HCT116 (cell line): ENCODE results near the gene CAT. TPM values are rescaled to one million over a fixed set of nuclear protein-coding genes. Genes with fewer than 3 reads are reported as not detected.

Experiments
- ATAC-seq: fragments of 200-7000 bp; cut with Tn5 transposase; 2 replicates; pipeline ENCODE4 v1.9.1; 2020; ENCODE audit warnings: mild to moderate bottlenecking, moderate library complexity
- BruUV-seq: library from RNA; stranded (reverse); fragments of 400-500 nt; replicated peaks from 2 replicates; lab custom pipeline; 2021; lab: Mats Ljungman, UMichigan
- CTCF ChIA-PET: fragments of 300-600 bp; sonication (Branson Sonifier 250); formaldehyde crosslinking; loops from one replicate; lab custom pipeline; 2021; ENCODE audit warnings: antibody characterized with exemption; lab: Charles Lee
- POLR2A ChIA-PET: fragments of 300-600, 350-600 bp; sonication (Branson Sonifier 250); formaldehyde crosslinking; loops from one replicate; lab custom pipeline; 2021; ENCODE audit warnings: antibody characterized with exemption; lab: Charles Lee
- RAD21 ChIA-PET, 2 experiments: fragments of 300-600 bp; sonication (Branson Sonifier 250); formaldehyde crosslinking; loops; one replicate each; lab custom pipeline; 2023; ENCODE audit warnings: low total read pairs in 2 of 2; ENCODE audit not compliant: uncharacterized antibody in 2 of 2, unreplicated experiment in 2 of 2, low non-redundant PET in 1 of 2; lab: Charles Lee
- DNase-seq: peaks from one replicate; pipeline ENCODE4 v3.0.0-alpha.2; 2010; ENCODE audit warnings: low read depth, low spot score
- H2AFZ ChIP-seq: fragments of 200-600 bp; shearing (Covaris generic), sonication (generic); 2 replicates; pipeline ENCODE4 v1.6.1; 2017; ENCODE audit warnings: low read depth, mixed run types, mixed read lengths, antibody characterized with exemption, low read length; ENCODE audit not compliant: poor library complexity, severe bottlenecking
- H3K27ac ChIP-seq: 2 replicates; pipeline ENCODE4 v1.5.1; 2012; ENCODE audit warnings: low read depth, low read length
- H3K27me3 ChIP-seq: fragments of 200-600 bp; sonication (generic); 2 replicates; pipeline ENCODE4 v1.6.1; 2016; ENCODE audit warnings: mixed run types, low read length, mixed read lengths; ENCODE audit not compliant: insufficient read depth
- H3K36me3 ChIP-seq, 2 experiments: fragments of 200-500 bp in 1 of 2; fragments of 200-600 bp in 1 of 2; sonication (Bioruptor generic) in 1 of 2; sonication (generic) in 1 of 2; 2 replicates each; pipeline versions ENCODE4 v1.5.1 to v1.6.1; 2014 to 2016; ENCODE audit warnings: low read length in 2 of 2, inconsistent platforms in 1 of 2, mixed read lengths in 1 of 2, mixed run types in 1 of 2; ENCODE audit not compliant: insufficient read depth in 2 of 2, control insufficient read depth in 1 of 2
- H3K4me1 ChIP-seq, 2 experiments: fragments of 200-600 bp in 1 of 2; sonication (generic) in 1 of 2; 2 replicates each; pipeline versions ENCODE4 v1.5.1 to v1.6.1; 2012 to 2017; ENCODE audit warnings: low read length in 2 of 2, inconsistent platforms in 1 of 2, mild to moderate bottlenecking in 1 of 2, mixed read lengths in 1 of 2, mixed run types in 1 of 2, moderate library complexity in 1 of 2; ENCODE audit not compliant: insufficient read depth in 2 of 2, control insufficient read depth in 1 of 2
- H3K4me2 ChIP-seq: fragments of 200-600 bp; sonication (generic); 2 replicates; pipeline ENCODE4 v1.6.1; 2017; ENCODE audit warnings: mixed run types, low read length, mixed read lengths
- H3K4me3 ChIP-seq, 2 experiments: fragments of 200-600 bp in 1 of 2; sonication (generic) in 1 of 2; replicated peaks in 1 of 2; 2 replicates each; pipeline ENCODE4 v1.5.1; 2011 to 2016; ENCODE audit warnings: low read length in 2 of 2, control low read depth in 1 of 2, low read depth in 1 of 2, mild to moderate bottlenecking in 1 of 2, mixed read lengths in 1 of 2, mixed run types in 1 of 2
- H3K79me2 ChIP-seq: fragments of 200-600 bp; sonication (generic); 2 replicates; pipeline ENCODE4 v1.6.1; 2017; ENCODE audit warnings: mild to moderate bottlenecking, mixed run types, low read length, moderate library complexity, mixed read lengths; ENCODE audit not compliant: insufficient read depth
- H3K9ac ChIP-seq: fragments of 200-600 bp; sonication (generic); 2 replicates; pipeline ENCODE4 v1.6.1; 2016; ENCODE audit warnings: low read length, mixed read lengths
- H3K9me2 ChIP-seq: fragments of 200-600 bp; sonication (generic), shearing (Covaris generic); 2 replicates; pipeline ENCODE4 v1.6.1; 2017; ENCODE audit warnings: mixed run types, mild to moderate bottlenecking, moderate library complexity; ENCODE audit not compliant: insufficient read depth
- H3K9me3 ChIP-seq, 2 experiments: fragments of 200-500 bp in 1 of 2; fragments of 200-600 bp in 1 of 2; sonication (Bioruptor generic) in 1 of 2; sonication (generic) in 1 of 2; 2 replicates each; pipeline ENCODE4 v1.6.1; 2014 to 2017; ENCODE audit warnings: low read length in 2 of 2, mixed read lengths in 2 of 2, inconsistent platforms in 1 of 2, low read depth in 1 of 2, mild to moderate bottlenecking in 1 of 2, mixed run types in 1 of 2, moderate library complexity in 1 of 2; ENCODE audit not compliant: control insufficient read depth in 1 of 2, insufficient read depth in 1 of 2
- H4K20me1 ChIP-seq: fragments of 200-600 bp; sonication (generic), shearing (Covaris generic); 2 replicates; pipeline ENCODE4 v1.6.1; 2017; ENCODE audit warnings: mixed run types, mild to moderate bottlenecking, moderate library complexity; ENCODE audit not compliant: insufficient read depth
- ATF3 ChIP-seq: IDR thresholded peaks from 2 replicates; pipeline ENCODE4 v1.6.1; 2012
- CEBPB ChIP-seq: IDR thresholded peaks from 2 replicates; pipeline ENCODE4 v1.6.1; 2012; ENCODE audit warnings: low read depth
- CTCF ChIP-seq, 3 experiments: fragments of 200-600 bp in 1 of 3; sonication (generic) in 1 of 3; IDR thresholded peaks in 2 of 3; conservative IDR thresholded peaks in 1 of 3; 2 replicates each; pipeline ENCODE4 v1.5.1; 2012 to 2017; ENCODE audit warnings: low read depth in 2 of 3, low read length in 2 of 3, antibody characterized with exemption in 1 of 3, borderline replicate concordance in 1 of 3, control low read depth in 1 of 3, mild to moderate bottlenecking in 1 of 3, mixed read lengths in 1 of 3, mixed run types in 1 of 3, moderate library complexity in 1 of 3; ENCODE audit not compliant: insufficient read depth in 1 of 3
- EGR1 ChIP-seq: IDR thresholded peaks from 2 replicates; pipeline ENCODE4 v1.6.1; 2012; ENCODE audit warnings: low read depth
- EZH2 ChIP-seq: fragments of 200-600 bp; sonication (generic); IDR thresholded peaks from 2 replicates; pipeline ENCODE4 v1.6.1; 2017; ENCODE audit warnings: antibody characterized with exemption, mixed run types
- FOSL1 ChIP-seq: IDR thresholded peaks from 2 replicates; pipeline ENCODE4 v1.6.1; 2012; ENCODE audit warnings: low read depth
- JUND ChIP-seq: IDR thresholded peaks from 2 replicates; pipeline ENCODE4 v1.6.1; 2012
- POLR2A ChIP-seq: IDR thresholded peaks from 2 replicates; pipeline ENCODE4 v1.7.0; 2011; ENCODE audit warnings: borderline replicate concordance; ENCODE audit not compliant: insufficient read depth, insufficient read length; ENCODE audit errors: extremely low read depth
- POLR2AphosphoS5 ChIP-seq: IDR thresholded peaks from 2 replicates; pipeline ENCODE4 v1.6.1; 2011; ENCODE audit warnings: mild to moderate bottlenecking, low read depth, low read length, moderate library complexity
- RAD21 ChIP-seq: IDR thresholded peaks from 2 replicates; pipeline ENCODE4 v1.6.1; 2012; ENCODE audit warnings: low read depth, mild to moderate bottlenecking
- SP1 ChIP-seq: IDR thresholded peaks from 2 replicates; pipeline ENCODE4 v1.6.1; 2012; ENCODE audit warnings: low read depth
- TCF7L2 ChIP-seq: IDR thresholded peaks from 2 replicates; pipeline ENCODE4 v1.7.0; 2011; ENCODE audit warnings: borderline replicate concordance, inconsistent platforms; ENCODE audit not compliant: insufficient read depth, insufficient read length; ENCODE audit errors: extremely low read depth
- YY1 ChIP-seq: IDR thresholded peaks from 2 replicates; pipeline ENCODE4 v1.6.1; 2011; ENCODE audit warnings: low read length, low read depth, moderate library complexity, mild to moderate bottlenecking; ENCODE audit not compliant: insufficient replicate concordance; ENCODE audit errors: extremely low read depth
- ZBTB33 ChIP-seq: IDR thresholded peaks from 2 replicates; pipeline ENCODE4 v1.6.1; 2011; ENCODE audit warnings: mild to moderate bottlenecking, low read length, moderate library complexity; ENCODE audit not compliant: insufficient replicate concordance; ENCODE audit errors: extremely low read depth
- ZNF274 ChIP-seq: fragments of 200-500 bp; sonication (Bioruptor generic); IDR thresholded peaks from 2 replicates; pipeline ENCODE4 v1.6.1; 2014; ENCODE audit warnings: mild to moderate bottlenecking, low read depth, low read length, inconsistent platforms
- intact Hi-C: fragments of 100-400 bp; cut with micrococcal nuclease; formaldehyde crosslinking; loops from 2 replicates; pipeline ENCODE4 v1.10.0; 2022
- total RNA-seq: library from RNA; stranded (reverse); gene quantifications from one replicate; pipeline ENCODE4 v1.2.1, GENCODE V29; 2021; ENCODE audit not compliant: unreplicated experiment

CAT gene
- total RNA-seq, 1 experiment from 2014 or later = 50.9 TPM

GRCh38 chr11:34397120-34397519 lies 41.6 kb upstream of the CAT start:
- Histone ChIP-seq H3K4me2 (no peak overlapping the region), H3K36me3 (no peaks in the 10 kb centered on the region), H3K27me3 (no peaks in the 10 kb centered on the region), H4K20me1 (no peaks in the 10 kb centered on the region), H3K4me1 (no peaks in the 10 kb centered on the region), H3K4me3 (no peak overlapping the region), H3K79me2 (no peaks in the 10 kb centered on the region), H2AFZ (no peak overlapping the region), H3K27ac (no peak overlapping the region), H3K9ac (no peak overlapping the region), H3K9me3 (no peaks in the 10 kb centered on the region), H3K9me2 (no peaks in the 10 kb centered on the region)
- RAD21 ChIA-PET = no interaction called here
- TF ChIP-seq FOSL1 (no peak), CEBPB (no peak), ATF3 (no peak), CTCF (IDR thresholded peaks at IDR 0.05 in 2 of 3, conservative IDR thresholded peaks at IDR 0.05 in 1 of 3; ENCODE audit: borderline replicate concordance in 1 of 3, insufficient read depth in 1 of 3, low read depth in 2 of 3, low read length in 2 of 3) (no peak), EGR1 (no peak)
- no TSS peak for BruUV-seq
- ATAC-seq (no peak), DNase-seq (no peak)
- intact Hi-C loops = no loop called here
- POLR2A ChIA-PET = no interaction called here
- CTCF ChIA-PET = no interaction called here

- no peak for ATAC-seq
- TF ChIP-seq SP1 = no peak
- no peak for TF ChIP-seq POLR2AphosphoS5
- no peak for TF ChIP-seq ATF3
- no peak for TF ChIP-seq ZBTB33
- TF ChIP-seq EZH2 = no peak
- TF ChIP-seq JUND = no peak
- TF ChIP-seq TCF7L2 = no peak
- TF ChIP-seq YY1 = no peak
- no peak for TF ChIP-seq RAD21
- TF ChIP-seq POLR2A = no peak
- TF ChIP-seq ZNF274 = no peak
- H3K27ac ChIP-seq = no peak overlapping the region
- H3K36me3 ChIP-seq = no peaks in the 10 kb centered on the region
- POLR2A ChIA-PET = no interaction called here
- H3K4me3 ChIP-seq = no peak overlapping the region
- RAD21 ChIA-PET = no interaction called here
- H3K79me2 ChIP-seq = no peaks in the 10 kb centered on the region
- no peak for DNase-seq
- no TSS peak for BruUV-seq
- no peaks in the 10 kb centered on the region for H3K9me3 ChIP-seq
- intact Hi-C loops = no loop called here
- no peaks in the 10 kb centered on the region for H3K9me2 ChIP-seq
- no peaks in the 10 kb centered on the region for H3K27me3 ChIP-seq
- no peak overlapping the region for H3K9ac ChIP-seq
- H3K4me1 ChIP-seq = no peaks in the 10 kb centered on the region
- H4K20me1 ChIP-seq = no peaks in the 10 kb centered on the region
- H3K4me2 ChIP-seq = no peak overlapping the region
- no peak overlapping the region for H2AFZ ChIP-seq
- CTCF ChIA-PET = no interaction called here
Observed at GRCh38 chr11:34397811-34398210, 40.9 kb upstream of the CAT start.
